Epithelial cell of proximal tubule (primary cell): ENCODE data around the gene C16orf89. TPM values are rescaled to one million over a fixed set of nuclear protein-coding genes. Genes with fewer than 3 reads are reported as not detected.

Source experiments
- DNase-seq: peaks from one replicate; pipeline ENCODE4 v3.0.0-alpha.2; 2011; ENCODE audit warnings: low read depth
- H3K4me3 ChIP-seq: 2 replicates; pipeline ENCODE4 v1.5.1; 2011; ENCODE audit warnings: low read depth, mild to moderate bottlenecking, low read length
- total RNA-seq: library from RNA; depleted of rRNA; stranded (reverse); fragments of >200 nt; gene quantifications from 2 replicates; pipeline ENCODE4 v1.2.3, GENCODE V29; 2015
- TF ChIP-seq, protein P1 (sequence below): conservative IDR thresholded peaks from 2 replicates; pipeline ENCODE4 v1.5.1; 2012; ENCODE audit warnings: low read depth, mild to moderate bottlenecking, low read length

C16orf89 gene
- total RNA-seq, 1 donor from 2014 or later: not detected

DNA sequence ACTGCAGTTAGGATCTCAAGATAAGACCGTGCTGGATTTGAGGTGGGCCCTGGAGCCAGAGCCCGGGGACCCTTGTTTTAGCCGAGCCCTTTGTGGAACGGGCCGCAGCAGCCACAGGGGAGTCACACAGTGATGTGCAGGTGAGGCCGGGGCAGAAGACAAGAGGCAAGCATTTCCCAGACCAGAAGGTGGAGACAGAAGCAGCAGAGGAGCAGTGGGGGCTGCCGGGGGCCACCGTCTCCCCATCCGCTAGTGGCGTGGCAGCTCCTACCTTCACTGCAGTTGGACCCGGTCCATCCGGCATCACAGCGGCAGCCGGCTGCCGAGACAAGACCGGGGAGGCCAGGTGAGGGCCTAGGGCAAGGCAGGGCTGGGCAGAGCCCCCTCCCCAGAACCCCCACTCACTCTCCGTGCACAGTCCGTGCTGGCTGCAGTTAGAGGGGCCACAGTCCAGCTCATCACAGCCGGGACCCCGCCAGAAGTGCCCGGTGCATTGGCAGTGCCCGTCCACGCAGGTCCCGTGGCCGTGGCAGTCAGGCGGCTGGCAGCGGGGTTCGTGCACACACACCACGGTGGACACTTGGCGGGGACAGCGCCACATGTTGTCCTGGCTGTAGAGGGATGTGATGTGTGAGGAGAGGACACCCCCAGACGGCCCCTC is 38.1 kb downstream of the C16orf89 start:
- TF ChIP-seq, protein P1, sequence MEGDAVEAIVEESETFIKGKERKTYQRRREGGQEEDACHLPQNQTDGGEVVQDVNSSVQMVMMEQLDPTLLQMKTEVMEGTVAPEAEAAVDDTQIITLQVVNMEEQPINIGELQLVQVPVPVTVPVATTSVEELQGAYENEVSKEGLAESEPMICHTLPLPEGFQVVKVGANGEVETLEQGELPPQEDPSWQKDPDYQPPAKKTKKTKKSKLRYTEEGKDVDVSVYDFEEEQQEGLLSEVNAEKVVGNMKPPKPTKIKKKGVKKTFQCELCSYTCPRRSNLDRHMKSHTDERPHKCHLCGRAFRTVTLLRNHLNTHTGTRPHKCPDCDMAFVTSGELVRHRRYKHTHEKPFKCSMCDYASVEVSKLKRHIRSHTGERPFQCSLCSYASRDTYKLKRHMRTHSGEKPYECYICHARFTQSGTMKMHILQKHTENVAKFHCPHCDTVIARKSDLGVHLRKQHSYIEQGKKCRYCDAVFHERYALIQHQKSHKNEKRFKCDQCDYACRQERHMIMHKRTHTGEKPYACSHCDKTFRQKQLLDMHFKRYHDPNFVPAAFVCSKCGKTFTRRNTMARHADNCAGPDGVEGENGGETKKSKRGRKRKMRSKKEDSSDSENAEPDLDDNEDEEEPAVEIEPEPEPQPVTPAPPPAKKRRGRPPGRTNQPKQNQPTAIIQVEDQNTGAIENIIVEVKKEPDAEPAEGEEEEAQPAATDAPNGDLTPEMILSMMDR: no peak
- no peak for DNase-seq
- H3K4me3 ChIP-seq: no peak overlapping the region

DNA sequence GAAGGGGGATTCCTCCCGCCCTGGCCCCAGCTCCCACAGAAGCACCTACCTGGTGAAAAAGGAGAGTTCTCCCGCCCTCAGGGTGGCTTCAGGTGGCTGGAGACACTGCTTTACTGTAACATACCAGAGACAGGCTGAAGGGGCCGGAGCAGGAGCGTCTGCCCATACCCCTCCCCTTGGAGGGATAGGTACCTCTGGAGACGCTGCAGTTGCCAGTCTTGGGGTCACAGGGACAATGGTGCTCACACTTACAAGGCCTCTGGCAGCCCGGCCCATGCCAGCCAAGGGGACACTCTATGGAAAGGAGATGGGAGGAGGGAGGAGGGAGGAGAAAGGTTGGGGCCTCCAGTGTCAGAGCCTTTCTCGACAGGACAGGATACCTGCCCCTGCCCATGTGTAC is 38.7 kb downstream of the C16orf89 start:
- TF ChIP-seq, protein P1: no peak
- no peak overlapping the region for H3K4me3 ChIP-seq
- DNase-seq: no peak

DNA sequence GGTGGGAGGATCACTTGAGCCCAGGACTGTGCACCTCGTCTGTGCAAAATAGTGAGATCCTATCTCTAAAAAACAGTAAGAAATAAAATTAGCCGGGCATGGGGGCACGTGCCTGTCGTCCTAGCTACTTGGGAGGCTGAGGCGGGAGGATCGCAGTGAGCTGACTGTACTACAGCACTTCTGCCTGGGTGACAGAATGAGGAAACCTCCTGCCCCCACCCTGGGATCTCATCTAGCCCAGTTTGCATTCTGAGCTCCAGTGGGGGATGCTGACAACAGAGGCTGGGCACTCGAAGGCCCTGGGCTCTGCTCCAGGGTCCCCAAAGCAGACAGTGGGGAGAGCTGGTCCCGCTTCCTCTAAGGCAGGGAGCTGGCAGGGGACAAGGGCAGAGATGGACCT is 39.1 kb downstream of the C16orf89 start:
- DNase-seq: no peak
- TF ChIP-seq, protein P1: no peak
- H3K4me3 ChIP-seq: no peak overlapping the region

DNA sequence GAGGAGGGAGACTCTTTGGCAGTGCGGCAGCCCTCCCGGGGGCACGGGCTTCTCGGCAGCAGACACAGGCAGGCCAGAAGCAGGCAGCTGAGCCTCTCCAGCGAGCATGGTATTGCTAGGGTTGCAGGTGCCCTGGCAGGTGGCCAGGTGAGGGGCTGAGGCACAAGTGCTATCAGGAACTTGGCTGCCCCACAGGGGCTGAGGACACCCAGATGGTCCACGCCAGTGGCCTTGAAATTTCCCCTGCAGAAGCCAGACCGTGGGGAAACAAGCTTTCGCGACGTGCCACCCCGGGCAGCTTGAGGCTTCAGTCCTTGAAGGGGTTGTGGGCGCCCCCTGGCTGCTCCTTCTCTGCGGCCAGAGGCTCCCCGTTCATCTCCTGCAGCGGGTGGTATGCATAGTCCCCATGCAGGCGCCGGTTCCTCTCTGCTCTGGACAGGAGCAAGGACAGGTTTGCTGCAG is 40.6 kb downstream of the C16orf89 start:
- no peak overlapping the region for H3K4me3 ChIP-seq
- DNase-seq: no peak
- TF ChIP-seq, protein P1: peak; percentile 13

DNA sequence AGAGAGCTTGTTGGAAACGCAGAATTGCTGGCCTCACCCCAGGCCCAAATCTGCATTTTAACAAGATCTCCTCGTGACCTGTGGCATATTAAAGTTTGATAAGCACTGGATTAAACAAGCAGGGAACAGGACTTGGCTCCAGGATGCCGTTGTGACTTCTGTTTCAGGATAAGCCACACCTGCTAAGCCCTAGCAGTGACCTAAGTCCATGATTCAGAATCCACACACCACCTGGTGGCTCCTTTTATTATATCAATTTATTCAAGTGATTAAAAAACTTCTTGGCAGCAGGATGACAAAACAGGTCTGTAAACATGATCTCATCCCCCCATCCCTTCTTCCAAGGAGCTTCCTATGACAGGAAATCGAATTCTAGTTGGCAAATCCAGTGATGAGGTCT is 41.1 kb downstream of the C16orf89 start:
- TF ChIP-seq, protein P1: peak; percentile 35
- H3K4me3 ChIP-seq: no peak overlapping the region
- no peak for DNase-seq

DNA sequence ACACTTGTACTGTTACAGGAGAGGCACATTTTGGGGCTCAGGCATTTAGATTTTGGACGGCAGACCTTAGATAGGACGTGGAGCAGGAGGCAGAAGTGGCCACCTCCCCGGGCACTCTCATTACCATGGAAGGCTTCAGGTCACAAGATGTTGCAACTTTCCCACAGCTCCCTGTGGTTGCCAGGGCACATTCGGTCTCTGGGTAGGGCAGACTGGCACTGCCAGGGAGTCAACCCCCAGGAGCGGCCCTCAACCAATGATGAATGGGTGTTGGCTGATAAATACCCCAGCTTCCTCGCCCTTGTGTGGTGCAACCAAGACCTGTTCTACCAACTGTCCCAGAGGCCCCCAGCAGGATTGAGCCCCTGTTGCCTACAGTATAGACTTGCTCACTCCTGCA is 43.2 kb downstream of the C16orf89 start:
- no peak for DNase-seq
- TF ChIP-seq, protein P1: no peak
- no peak overlapping the region for H3K4me3 ChIP-seq

DNA sequence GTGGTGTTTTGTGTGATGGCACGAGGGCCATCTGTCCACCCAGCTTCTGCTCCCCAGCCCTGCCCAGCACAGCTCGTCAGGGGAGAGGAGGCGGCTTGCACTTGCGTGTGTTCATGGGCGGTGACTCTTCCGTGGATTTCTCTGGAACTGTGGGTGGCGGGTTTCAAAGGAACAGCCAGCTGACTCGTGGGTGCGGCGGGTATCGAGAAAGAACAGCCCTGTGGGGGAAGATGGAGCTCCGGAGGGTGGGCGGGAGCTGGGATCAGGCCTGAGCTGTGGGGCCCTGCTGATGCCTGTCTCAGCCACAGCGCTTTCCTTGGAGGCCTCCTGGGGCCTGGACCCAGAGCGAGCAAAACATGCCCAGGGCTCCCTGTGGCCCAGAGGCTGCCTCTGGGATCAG is 45.2 kb downstream of the C16orf89 start:
- no peak overlapping the region for H3K4me3 ChIP-seq
- TF ChIP-seq, protein P1: no peak
- DNase-seq: no peak
